GM21576 (cell line): Measurements from ENCODE around the gene MFSD11.
"Not testable (repeated sequence)": the region's sequence is repeated elsewhere in the genome, so short reads cannot be mapped to it uniquely, and the experiment has no call there.

Experiments used
- ATAC-seq: cut with Tn5 transposase; IDR thresholded peaks from one replicate; pipeline ENCODE4 v1.9.1; 2021; ENCODE audit warnings: mild to moderate bottlenecking, moderate library complexity; ENCODE audit not compliant: unreplicated experiment

Gene MFSD11

DNA sequence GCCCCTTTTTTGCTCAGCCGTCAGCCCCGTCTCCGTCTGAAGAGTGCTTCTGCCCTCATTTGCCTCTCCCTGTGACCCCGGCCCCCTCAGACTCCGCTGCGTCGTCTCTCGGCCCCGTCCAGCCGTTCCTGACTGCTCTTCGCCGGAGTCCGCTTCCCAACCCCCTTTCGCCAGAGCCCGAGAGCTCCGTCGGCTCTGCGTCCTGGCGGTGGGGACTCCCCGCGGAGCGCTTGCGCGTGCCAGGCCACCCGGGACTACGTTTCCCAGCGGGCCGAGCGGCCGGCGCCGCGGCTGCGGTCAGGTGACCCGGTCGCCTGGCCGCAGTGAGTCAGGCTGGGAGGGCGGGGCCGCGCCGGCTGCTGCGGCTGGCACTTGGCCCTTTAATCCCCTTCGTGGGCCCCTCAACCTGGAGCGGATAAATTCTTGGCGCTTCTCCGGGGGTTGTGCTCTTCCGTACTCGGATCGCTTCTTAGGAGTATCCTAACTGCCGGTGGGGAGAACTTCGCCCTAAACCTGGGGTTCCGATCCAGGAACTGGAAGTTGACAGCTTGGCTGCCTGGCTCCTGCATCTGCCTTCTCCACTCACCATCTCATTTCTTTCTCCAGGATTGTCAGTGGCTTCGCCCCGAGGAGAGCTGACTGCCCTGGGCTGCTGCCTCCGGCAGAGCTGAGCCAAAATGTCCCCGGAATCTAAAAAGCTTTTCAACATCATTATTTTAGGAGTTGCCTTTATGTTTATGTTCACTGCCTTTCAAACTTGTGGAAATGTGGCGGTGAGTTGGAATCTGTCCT, at the start of gene MFSD11:
MFSD11 (plus strand) TSS at position 444 of the 792 bp plus-strand sequence; CDS start at position 678, 234 bp downstream.
- peak; percentile 49 for ATAC-seq

DNA sequence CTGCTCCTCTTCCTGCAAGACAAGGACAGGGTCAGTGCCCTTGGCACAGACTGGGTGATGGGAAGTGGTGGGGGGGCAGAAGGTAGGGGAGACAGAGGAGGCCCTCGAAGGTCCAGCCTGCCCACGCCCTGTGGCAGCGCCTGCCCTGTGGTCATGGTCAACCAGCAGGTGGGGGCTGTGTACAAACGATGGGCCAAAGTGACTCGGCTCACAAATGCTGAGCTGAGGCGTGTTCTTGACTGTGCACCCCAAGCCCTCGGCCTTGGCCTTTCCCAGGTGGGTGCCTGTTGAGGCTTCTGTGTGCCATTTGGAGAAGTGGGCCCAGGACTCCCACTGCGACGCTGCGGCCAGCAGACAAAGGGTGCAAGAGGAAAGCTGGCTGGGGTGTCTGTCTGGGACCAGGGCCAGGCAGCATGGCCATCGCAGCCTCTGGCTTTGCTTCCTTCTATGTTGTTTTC, 49.7 kb upstream of the MFSD11 start:
- ATAC-seq = no peak

GRCh38 chr17:76689859-76690258, 48.1 kb upstream of the MFSD11 start:
- no peak for ATAC-seq

DNA sequence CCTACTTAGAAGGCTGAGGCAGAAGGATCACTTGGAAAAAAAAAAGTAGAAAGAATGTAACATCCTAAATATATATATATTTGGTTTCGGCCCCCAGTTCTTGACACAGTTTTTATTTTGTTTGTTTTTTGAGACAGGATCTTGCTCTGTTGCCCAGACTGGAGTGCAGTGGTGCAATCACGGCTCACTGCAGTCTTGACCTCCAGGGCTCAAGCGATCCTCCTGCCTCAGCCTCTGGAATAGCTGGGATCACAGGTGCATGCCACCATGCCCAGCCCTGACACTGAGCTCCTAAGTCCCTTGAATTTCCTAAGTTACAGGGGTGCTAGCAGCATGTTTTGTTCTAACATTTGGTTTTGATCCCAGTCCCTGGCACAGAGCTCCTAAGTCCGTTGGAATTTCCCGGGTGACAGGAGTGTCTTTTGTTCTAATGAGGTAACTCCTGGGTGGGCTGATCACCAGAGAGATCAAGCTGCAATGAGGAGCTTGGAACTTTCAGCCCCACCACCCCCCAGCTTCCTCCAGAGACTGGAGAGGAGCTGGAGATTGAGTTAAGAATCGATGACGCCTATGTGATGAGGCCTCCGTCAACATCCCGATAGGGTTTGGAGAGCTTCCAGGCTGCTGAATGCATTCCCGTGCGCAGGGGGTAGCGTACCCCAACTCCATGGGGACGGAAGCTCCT, 47.2 kb upstream of the MFSD11 start:
- no peak for ATAC-seq

DNA sequence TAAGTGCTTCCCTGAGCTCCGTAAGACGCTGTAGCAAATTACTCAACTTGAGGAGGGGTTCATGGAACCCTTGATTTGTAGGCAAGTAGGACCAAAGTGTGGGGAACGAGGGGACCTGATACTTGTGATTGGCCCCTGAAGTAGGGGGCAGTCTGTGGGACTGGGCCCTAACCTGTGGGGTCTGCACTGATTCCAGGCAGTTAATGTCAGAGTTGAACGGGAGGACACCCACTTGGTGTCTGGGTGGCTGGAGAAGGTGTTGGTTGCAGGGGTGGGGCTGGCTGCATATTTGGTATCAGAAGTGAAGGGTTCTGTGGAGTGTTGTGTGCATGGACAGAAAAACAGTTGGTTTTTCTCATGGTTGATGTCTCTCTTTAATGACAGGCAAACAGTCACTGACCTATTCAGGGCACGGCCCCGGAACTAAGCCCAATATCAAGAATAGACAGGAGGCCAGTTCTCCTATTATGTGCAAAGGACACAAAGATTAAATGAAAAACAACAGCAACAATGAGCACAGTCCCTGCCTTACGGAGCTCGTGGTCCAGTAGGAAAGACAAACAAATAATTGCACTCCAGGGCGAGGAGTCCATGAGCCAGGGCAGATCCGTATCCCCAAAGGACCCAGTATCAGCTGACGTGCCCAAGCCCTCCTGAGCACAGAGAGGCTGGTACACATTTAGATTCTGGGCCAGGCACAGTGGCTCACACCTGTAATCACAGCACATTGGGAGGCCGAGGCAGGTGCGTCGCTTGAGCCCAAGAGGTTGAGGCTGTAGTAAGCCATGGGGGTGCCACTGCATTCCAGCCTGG, 46.3 kb upstream of the MFSD11 start:
- ATAC-seq = no peak

DNA sequence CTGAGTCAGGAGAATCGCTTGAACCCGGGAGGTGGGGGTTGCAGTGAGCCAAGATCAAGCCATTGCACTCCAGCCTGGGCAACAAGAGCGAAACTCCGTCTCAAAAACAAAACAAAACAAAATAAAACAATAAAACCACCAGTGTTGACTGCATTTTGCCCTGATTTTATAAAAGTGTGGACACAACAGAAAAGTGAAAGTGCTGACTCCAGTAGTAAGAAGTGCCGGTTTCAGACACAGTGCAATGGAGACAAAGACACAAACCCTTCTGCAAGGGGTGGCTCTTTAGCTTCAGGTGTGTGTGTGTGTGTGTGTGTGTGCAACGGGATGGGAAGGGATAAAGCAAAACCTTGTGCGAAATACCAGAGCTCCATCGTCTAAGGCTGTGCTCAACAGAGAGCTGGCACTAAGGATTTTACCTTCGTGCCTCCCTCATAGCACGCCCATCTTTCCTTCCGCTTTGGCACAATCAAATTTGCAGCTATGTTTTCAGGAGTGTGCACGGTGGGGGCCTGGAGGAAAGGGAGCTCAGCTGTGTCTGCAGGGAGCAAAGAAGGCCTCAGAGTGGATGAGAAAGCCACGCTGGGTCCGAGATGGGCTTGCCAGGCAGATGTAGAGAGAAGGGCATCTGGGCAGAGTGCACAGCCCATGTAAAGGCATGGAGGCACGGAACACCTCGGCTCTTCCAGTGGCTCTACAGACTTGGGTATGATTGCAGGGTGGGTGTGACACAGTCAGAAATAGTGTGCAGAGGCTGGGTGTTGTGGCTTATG, 42.7 kb upstream of the MFSD11 start:
- ATAC-seq = no peak

- ATAC-seq = no peak
Observed at GRCh38 chr17:76696763-76697701, 40.9 kb upstream of the MFSD11 start.

GRCh38 chr17:76697702-76698465, 40.0 kb upstream of the MFSD11 start:
- no peak for ATAC-seq

DNA sequence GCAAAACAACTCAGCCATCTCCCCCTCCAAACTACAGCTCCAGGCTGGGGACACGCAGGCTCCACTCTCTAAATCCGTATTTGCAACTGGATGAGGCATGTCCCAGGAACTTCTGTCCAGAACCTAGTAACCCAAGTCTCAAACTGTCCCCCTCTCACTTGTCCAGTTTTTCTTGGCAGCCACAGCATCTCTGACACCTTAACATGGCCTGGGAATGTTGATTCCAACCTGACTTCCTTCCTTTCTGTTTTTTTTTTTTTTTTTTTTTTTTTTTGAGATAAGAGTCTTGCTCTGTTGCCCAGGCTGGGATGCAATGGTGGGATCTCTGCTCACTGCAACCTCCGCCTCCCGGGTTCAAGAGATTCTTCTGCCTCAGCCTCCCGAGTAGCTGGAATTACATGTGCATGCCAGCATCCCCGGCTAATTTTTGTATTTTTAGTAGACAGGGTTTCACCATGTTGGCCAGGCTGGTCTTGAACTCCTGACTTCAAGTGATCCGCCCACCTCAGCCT, 39.4 kb upstream of the MFSD11 start:
- not testable (repeated sequence) for ATAC-seq

DNA sequence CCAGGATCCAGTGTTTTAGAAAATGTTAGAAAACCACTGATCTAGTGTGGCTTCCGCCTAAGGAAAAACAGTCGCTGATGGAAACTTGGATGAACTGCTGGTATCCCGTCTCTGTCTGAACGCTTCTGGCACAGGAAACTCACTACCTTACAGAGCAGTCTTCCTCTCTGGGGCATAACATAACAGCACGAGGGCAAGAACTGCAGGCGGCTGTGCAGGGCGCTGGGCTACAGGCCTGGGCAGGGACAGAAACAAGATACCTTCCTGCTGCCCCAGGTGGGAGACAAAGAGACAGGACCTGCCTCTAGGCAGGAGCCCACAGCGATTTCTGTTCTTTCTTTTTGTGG, 37.7 kb upstream of the MFSD11 start:
- ATAC-seq = no peak

GRCh38 chr17:76700617-76701470, 37.1 kb upstream of the MFSD11 start:
- no peak for ATAC-seq

GRCh38 chr17:76701471-76701967, 36.4 kb upstream of the MFSD11 start:
- ATAC-seq = no peak

DNA sequence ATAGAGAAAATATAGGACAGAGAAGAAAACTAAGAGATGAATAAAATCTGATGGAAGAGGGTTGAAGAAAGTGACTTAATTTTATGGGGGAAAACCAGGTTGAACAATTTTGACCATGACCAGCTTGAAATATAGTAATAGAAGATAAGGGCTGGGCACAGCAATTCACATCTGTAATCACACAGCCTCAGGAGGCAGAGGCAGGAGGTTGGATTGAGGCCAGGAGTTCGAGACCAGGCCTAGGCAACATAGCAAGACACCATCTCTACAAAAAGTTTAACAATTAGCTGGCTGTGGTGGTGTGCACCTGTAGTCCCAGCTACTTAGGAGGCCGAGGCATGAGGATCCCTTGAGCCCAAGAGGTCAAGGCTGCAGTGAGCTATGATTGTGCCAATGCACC, 35.8 kb upstream of the MFSD11 start:
- no peak for ATAC-seq

DNA sequence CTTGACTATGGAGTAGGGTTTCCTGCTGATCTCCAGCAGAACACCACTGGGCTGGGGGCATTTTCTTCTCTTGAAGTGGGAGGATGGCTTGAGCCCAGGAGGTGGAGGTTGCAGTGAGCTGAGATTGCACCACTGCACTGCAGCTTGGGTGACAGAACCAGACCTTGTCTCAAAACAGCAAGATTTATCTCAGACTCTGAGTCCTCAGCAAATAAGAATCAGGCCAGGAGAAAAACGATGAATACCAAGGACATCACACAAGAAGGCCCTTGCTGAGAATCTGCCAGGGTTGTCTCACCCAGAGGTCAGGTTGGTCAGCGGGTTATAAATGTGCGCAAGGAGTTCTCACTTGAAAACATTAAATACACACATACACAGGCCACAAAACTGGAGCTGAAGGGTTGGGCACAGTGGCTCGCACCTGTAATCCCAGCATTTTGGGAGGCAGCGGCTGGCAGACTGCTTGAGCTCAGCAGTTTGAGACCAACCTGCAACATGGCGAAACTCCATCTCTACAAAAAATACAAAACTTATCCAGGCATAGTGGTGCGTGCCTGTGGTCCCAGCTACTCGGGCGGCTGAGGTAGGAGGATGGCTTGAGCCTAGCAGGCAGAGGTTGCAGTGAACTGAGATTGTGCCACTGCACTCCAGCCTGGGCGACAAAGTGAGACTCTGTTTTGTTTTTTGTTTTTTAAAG, 34.8 kb upstream of the MFSD11 start:
- no peak for ATAC-seq

- no peak for ATAC-seq
Observed at GRCh38 chr17:76704805-76705204, 33.1 kb upstream of the MFSD11 start.

GRCh38 chr17:76706817-76707216, 31.1 kb upstream of the MFSD11 start:
- ATAC-seq = no peak
